Kidney (tissue), 14 donors: ENCODE data around the gene GCNT4. TPM values are rescaled to one million over a fixed set of nuclear protein-coding genes. Genes with fewer than 3 reads are reported as not detected.

Source experiments
- DNase-seq, 5 donors: peaks; one replicate each; pipeline ENCODE4 v3.0.0-alpha.2; 2013 to 2020
- FAIRE-seq: peaks from 2 replicates; lab custom pipeline; 2012; peaks lifted over from hg19 to GRCh38; lab: Jason Lieb, UNC
- H3K27ac ChIP-seq, 2 donors: one replicate each; pipeline ENCODE4 v1.7.0; 2013; ENCODE audit warnings: low read depth in 2 of 2, low read length in 2 of 2, inconsistent platforms in 1 of 2
- H3K27me3 ChIP-seq: one replicate; pipeline ENCODE4 v1.7.1; 2013; ENCODE audit warnings: low read length, inconsistent platforms; ENCODE audit not compliant: control insufficient read depth, insufficient read depth
- H3K36me3 ChIP-seq, 3 donors: one replicate each; pipeline versions ENCODE4 v1.7.0 to v1.7.1; 2013; ENCODE audit warnings: low read length in 3 of 3, control low read depth in 1 of 3, inconsistent platforms in 1 of 3; ENCODE audit not compliant: insufficient read depth in 3 of 3, control insufficient read depth in 2 of 3
- H3K4me1 ChIP-seq, 3 donors: one replicate each; pipeline versions ENCODE4 v1.7.0 to v1.7.1; 2013; ENCODE audit warnings: low read length in 3 of 3, inconsistent platforms in 1 of 3, low read depth in 1 of 3; ENCODE audit not compliant: control insufficient read depth in 2 of 3, insufficient read depth in 2 of 3
- H3K4me3 ChIP-seq, 3 donors: one replicate each; pipeline versions ENCODE4 v1.7.0 to v1.8.1; 2013; ENCODE audit warnings: low read length in 3 of 3, control low read depth in 1 of 3, inconsistent platforms in 1 of 3
- H3K9ac ChIP-seq, 3 donors: one replicate each; pipeline versions ENCODE4 v1.7.0 to v1.7.1; 2013; ENCODE audit warnings: low read length in 3 of 3, control low read depth in 1 of 3, inconsistent platforms in 1 of 3
- H3K9me3 ChIP-seq, 3 donors: one replicate each; pipeline versions ENCODE4 v1.7.0 to v1.7.1; 2013; ENCODE audit warnings: low read length in 3 of 3, control low read depth in 1 of 3, inconsistent platforms in 1 of 3; ENCODE audit not compliant: control insufficient read depth in 2 of 3, insufficient read depth in 1 of 3
- CTCF ChIP-seq: IDR thresholded peaks from 3 replicates; pipeline ENCODE4 v1.5.1; 2012; ENCODE audit warnings: mild to moderate bottlenecking, moderate library complexity, borderline replicate concordance; ENCODE audit not compliant: insufficient read depth; ENCODE audit errors: extremely low read depth
- intact Hi-C: fragments of 100-400 bp; cut with DNase I; formaldehyde crosslinking; loops from one replicate; pipeline ENCODE4 v1.11.1; 2022
- polyA plus RNA-seq: library from polyadenylated mRNA; stranded (reverse); fragments of 350-450 nt; fragmentation: Illumina TruSeq; extraction: RNeasy Lipid Tissue Mini Kit (QIAGEN cat#74804); gene quantifications from one replicate; pipeline ENCODE4 v1.2.3, GENCODE V29; 2014; ENCODE audit warnings: low read depth, low replicate concordance; ENCODE audit not compliant: insufficient read depth
- total RNA-seq: library from RNA; stranded (reverse); fragmentation: NEBNext Ultra II Directional; extraction: Animal tissue kit (Norgen Biotek cat#: 25700); gene quantifications from one replicate; pipeline ENCODE4 v1.2.1, GENCODE V29; 2021
- donor health status: control.
- donor health status: control.
- donor health status: control.
- donor health status: control.
- donor health status: control.
- donor health status: DM: yes; HTN: yes; CAD: no.
- donor health status: Normal renal cell carcinoma (clear cell type).

GCNT4 gene
- total and polyA plus RNA-seq, 2 donors from 2014 or later, result 2.0 to 2.6 TPM

- FAIRE-seq, result no peak
- Histone ChIP-seq H3K9ac (no peak overlapping the region), H3K27me3 (no peaks in the 10 kb centered on the region), H3K9me3 (no peaks in the 10 kb centered on the region), H3K36me3 (no peaks in the 10 kb centered on the region), H3K4me3 (no peak overlapping the region), H3K4me1 (no peaks in the 10 kb centered on the region), H3K27ac (no peak overlapping the region)
- no peak for DNase-seq
- intact Hi-C loops, result no loop called here
- no peak for TF ChIP-seq CTCF
These were observed 15.1 kb upstream of the GCNT4 start for GRCh38 chr5:75067434-75067833.

DNA sequence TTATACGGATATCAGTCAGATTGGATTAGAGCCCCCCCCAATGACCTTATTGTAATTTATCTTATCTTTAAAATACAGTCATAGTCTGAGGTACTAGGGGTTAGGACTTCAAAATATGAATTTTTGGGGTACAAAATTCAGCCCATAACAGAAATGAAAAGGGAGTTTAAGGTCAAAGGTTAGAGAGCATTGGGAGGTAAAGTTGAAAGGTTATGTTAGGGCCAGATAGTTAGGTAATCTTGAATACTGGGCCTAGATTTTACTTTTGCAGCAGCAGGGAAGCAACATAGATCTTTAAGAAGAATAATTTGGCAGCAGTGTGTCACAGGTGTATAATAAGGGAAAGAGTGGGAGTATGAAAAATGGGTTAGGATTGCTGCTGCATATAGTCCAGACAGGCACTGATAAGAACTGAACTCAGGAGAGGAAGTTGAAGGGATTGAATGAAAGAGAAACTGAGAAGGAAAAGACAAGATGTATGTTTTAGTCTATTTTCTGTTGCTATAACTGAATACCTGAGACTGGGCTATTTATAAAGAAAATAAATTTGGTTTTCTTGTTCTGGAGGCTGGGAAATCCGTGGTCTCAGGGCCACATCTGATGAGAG, 10.7 kb upstream of the GCNT4 start:
- H3K36me3 ChIP-seq, result no peaks in the 10 kb centered on the region
- no peak for TF ChIP-seq CTCF
- H3K4me1 ChIP-seq, result peaks cover 0 to 2% (median 0%) of the 10 kb centered on the region in 3 donors
- DNase-seq (no peak), FAIRE-seq (no peak)
- H3K27me3 ChIP-seq, result no peaks in the 10 kb centered on the region
- H3K27ac ChIP-seq, result no peak overlapping the region
- no peak overlapping the region for H3K9ac ChIP-seq
- no peaks in the 10 kb centered on the region for H3K9me3 ChIP-seq
- no peak overlapping the region for H3K4me3 ChIP-seq
- intact Hi-C loops, result no loop called here

GRCh38 chr5:75059912-75060545, 7.7 kb upstream of the GCNT4 start:
- H3K27me3 ChIP-seq, result no peaks in the 10 kb centered on the region
- H3K4me3 ChIP-seq, result no peak overlapping the region
- H3K9me3 ChIP-seq, result no peaks in the 10 kb centered on the region
- DNase-seq, result no peak
- intact Hi-C loops, result no loop called here
- no peak overlapping the region for H3K9ac ChIP-seq
- peaks cover 0 to 2% (median 1%) of the 10 kb centered on the region in 3 donors for H3K4me1 ChIP-seq
- no peaks in the 10 kb centered on the region for H3K36me3 ChIP-seq
- FAIRE-seq, result no peak
- H3K27ac ChIP-seq, result no peak overlapping the region
- TF ChIP-seq CTCF, result no peak
